Neural progenitor cell (in vitro differentiated cells): ENCODE data around the gene IL1RAPL1. TPM values are rescaled to one million over a fixed set of nuclear protein-coding genes. Genes with fewer than 3 reads are reported as not detected.

Experiments
- DNase-seq: peaks from one replicate; pipeline ENCODE4 v3.0.0-alpha.2; 2016; ENCODE audit warnings: low spot score
- H2AFZ ChIP-seq: fragments of 200-600 bp; sonication (generic); replicated peaks from 2 replicates; pipeline ENCODE4 v1.6.1; 2016; ENCODE audit warnings: antibody characterized with exemption
- H3F3A ChIP-seq: fragments of 200-600 bp; sonication (generic); 2 replicates; pipeline ENCODE4 v1.6.1; 2016; ENCODE audit warnings: antibody characterized with exemption, low read depth
- H3K27ac ChIP-seq: fragments of 200-600 bp; sonication (generic); 2 replicates; pipeline ENCODE4 v1.5.1; 2016; ENCODE audit warnings: mild to moderate bottlenecking
- H3K27me3 ChIP-seq: fragments of 200-600 bp; sonication (generic); 2 replicates; pipeline ENCODE4 v1.6.1; 2016; ENCODE audit warnings: mild to moderate bottlenecking, moderate library complexity
- H3K36me3 ChIP-seq: fragments of 200-600 bp; sonication (generic); 2 replicates; pipeline ENCODE4 v1.5.1; 2016
- H3K4me1 ChIP-seq: fragments of 200-600 bp; sonication (generic); 2 replicates; pipeline ENCODE4 v1.6.1; 2016; ENCODE audit warnings: mixed run types
- H3K4me2 ChIP-seq: fragments of 200-600 bp; sonication (generic); 2 replicates; pipeline ENCODE4 v1.6.1; 2016
- H3K4me3 ChIP-seq: fragments of 200-600 bp; sonication (generic); 2 replicates; pipeline ENCODE4 v1.5.1; 2016
- H3K79me2 ChIP-seq: fragments of 200-600 bp; sonication (generic); 2 replicates; pipeline ENCODE4 v1.6.1; 2016; ENCODE audit warnings: low read depth
- H3K9ac ChIP-seq: fragments of 200-600 bp; sonication (generic); 2 replicates; pipeline ENCODE4 v1.6.1; 2016
- H3K9me3 ChIP-seq: fragments of 200-600 bp; sonication (generic); 2 replicates; pipeline ENCODE4 v1.5.1; 2016; ENCODE audit warnings: low read depth
- H4K20me1 ChIP-seq: fragments of 200-600 bp; sonication (generic); 2 replicates; pipeline ENCODE4 v1.6.1; 2016; ENCODE audit warnings: low read depth
- H3K27ac Mint-ChIP-seq: 3 replicates; pipeline ENCODE4 v1.8.0; 2021; ENCODE audit warnings: mixed read lengths
- H3K27me3 Mint-ChIP-seq: 2 replicates; pipeline ENCODE4 v1.8.0; 2022; ENCODE audit warnings: low read depth, mild to moderate bottlenecking, inconsistent platforms, moderate library complexity, mixed read lengths; ENCODE audit not compliant: insufficient read depth
- H3K36me3 Mint-ChIP-seq: 3 replicates; pipeline ENCODE4 v1.8.0; 2021; ENCODE audit warnings: mixed read lengths
- H3K4me1 Mint-ChIP-seq: 3 replicates; pipeline ENCODE4 v1.8.0; 2021; ENCODE audit warnings: mixed read lengths
- H3K4me3 Mint-ChIP-seq: 3 replicates; pipeline ENCODE4 v1.8.0; 2021; ENCODE audit warnings: mild to moderate bottlenecking, moderate library complexity, mixed read lengths
- H3K9me3 Mint-ChIP-seq: 3 replicates; pipeline ENCODE4 v1.8.0; 2020; ENCODE audit warnings: mixed read lengths
- EZH2 ChIP-seq: fragments of 200-600 bp; sonication (generic); IDR thresholded peaks from 2 replicates; pipeline ENCODE4 v1.6.1; 2017; ENCODE audit warnings: antibody characterized with exemption, mild to moderate bottlenecking, moderate library complexity
- EZH2phosphoT487 ChIP-seq: fragments of 200-600 bp; sonication (generic); IDR thresholded peaks from 2 replicates; pipeline ENCODE4 v1.6.1; 2017; ENCODE audit warnings: antibody characterized with exemption
- total RNA-seq: library from RNA; depleted of rRNA; stranded (reverse); fragments of >200 nt; gene quantifications from 2 replicates; pipeline ENCODE4 v1.2.3, GENCODE V29; 2015; ENCODE audit warnings: low replicate concordance
- TF ChIP-seq, protein P1 (sequence below): fragments of 200-600 bp; sonication (generic); IDR thresholded peaks from 2 replicates; pipeline ENCODE4 v1.5.1; 2017; ENCODE audit warnings: antibody characterized with exemption, mild to moderate bottlenecking

The IL1RAPL1 gene
- total RNA-seq, 1 donor from 2014 or later = 13.4 TPM

DNA sequence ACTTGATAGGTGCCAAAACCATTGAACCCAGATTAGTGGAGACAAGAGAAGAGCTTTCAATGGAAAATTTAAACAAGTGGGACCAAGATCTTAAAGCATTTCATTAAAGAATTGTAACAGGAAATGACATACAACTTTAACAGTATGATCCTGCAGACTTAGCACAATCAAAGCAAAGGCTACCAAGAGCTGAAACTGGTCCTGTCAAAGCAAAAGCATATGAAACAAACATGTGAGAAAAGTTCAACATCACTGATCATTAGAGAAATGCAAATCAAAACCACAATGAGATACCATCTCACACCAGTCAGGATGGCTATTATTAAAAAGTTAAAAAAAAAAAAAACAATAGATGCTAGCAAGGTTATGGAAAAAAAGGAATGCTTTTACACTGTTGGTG lies 425.6 kb downstream of the IL1RAPL1 start:
- Histone ChIP-seq H3K9me3 (peaks cover 9% of the 10 kb centered on the region), H4K20me1 (no peaks in the 10 kb centered on the region), H3K9ac (no peak overlapping the region), H3K27me3 (no peaks in the 10 kb centered on the region), H2AFZ (no peak overlapping the region), H3K4me3 (no peak overlapping the region), H3K27ac (no peak overlapping the region), H3K36me3 (no peaks in the 10 kb centered on the region), H3K4me2 (no peak overlapping the region), H3F3A (no peaks in the 10 kb centered on the region), H3K4me1 (no peaks in the 10 kb centered on the region), H3K79me2 (no peaks in the 10 kb centered on the region)
- no peak overlapping the region for H3K27ac Mint-ChIP-seq
- H3K4me3 Mint-ChIP-seq = no peak overlapping the region
- H3K36me3 Mint-ChIP-seq = no peaks in the 10 kb centered on the region
- no peaks in the 10 kb centered on the region for H3K27me3 Mint-ChIP-seq
- no peak for TF ChIP-seq EZH2phosphoT487
- TF ChIP-seq EZH2 = no peak
- TF ChIP-seq, protein P1, sequence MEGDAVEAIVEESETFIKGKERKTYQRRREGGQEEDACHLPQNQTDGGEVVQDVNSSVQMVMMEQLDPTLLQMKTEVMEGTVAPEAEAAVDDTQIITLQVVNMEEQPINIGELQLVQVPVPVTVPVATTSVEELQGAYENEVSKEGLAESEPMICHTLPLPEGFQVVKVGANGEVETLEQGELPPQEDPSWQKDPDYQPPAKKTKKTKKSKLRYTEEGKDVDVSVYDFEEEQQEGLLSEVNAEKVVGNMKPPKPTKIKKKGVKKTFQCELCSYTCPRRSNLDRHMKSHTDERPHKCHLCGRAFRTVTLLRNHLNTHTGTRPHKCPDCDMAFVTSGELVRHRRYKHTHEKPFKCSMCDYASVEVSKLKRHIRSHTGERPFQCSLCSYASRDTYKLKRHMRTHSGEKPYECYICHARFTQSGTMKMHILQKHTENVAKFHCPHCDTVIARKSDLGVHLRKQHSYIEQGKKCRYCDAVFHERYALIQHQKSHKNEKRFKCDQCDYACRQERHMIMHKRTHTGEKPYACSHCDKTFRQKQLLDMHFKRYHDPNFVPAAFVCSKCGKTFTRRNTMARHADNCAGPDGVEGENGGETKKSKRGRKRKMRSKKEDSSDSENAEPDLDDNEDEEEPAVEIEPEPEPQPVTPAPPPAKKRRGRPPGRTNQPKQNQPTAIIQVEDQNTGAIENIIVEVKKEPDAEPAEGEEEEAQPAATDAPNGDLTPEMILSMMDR = no peak
- no peak for DNase-seq
- peaks cover 5% of the 10 kb centered on the region for H3K9me3 Mint-ChIP-seq
- H3K4me1 Mint-ChIP-seq = no peaks in the 10 kb centered on the region

DNA sequence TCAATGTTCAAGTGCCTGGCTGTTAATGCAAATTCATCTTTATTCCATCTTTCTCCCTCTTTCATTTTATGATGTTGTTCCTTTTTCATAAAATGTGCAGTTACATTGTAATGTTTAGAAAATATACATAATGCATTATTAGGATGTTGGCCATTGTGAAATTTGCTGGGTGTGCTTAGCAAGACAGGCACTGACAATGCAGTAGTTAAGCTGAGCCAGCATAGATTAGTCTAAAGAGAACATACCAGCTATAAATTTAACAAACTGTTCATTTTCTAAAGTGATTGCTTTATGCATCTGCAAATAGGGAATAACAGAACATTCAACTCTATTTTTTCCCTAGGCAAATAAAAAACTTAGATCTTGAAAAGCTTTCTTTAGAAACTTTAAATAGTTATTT lies 436.0 kb downstream of the IL1RAPL1 start:
- H3K9ac ChIP-seq = no peak overlapping the region
- H2AFZ ChIP-seq = no peak overlapping the region
- no peak for DNase-seq
- no peak for TF ChIP-seq EZH2phosphoT487
- no peak for TF ChIP-seq EZH2
- TF ChIP-seq, protein P1 = no peak
- H3K4me3 ChIP-seq = no peak overlapping the region
- H3K4me2 ChIP-seq = no peak overlapping the region
- no peaks in the 10 kb centered on the region for H3K4me1 ChIP-seq
- Mint-ChIP-seq H3K27me3 (no peaks in the 10 kb centered on the region), H3K9me3 (no peaks in the 10 kb centered on the region), H3K4me3 (no peak overlapping the region), H3K27ac (no peak overlapping the region), H3K36me3 (no peaks in the 10 kb centered on the region), H3K4me1 (no peaks in the 10 kb centered on the region)
- H3K79me2 ChIP-seq = no peaks in the 10 kb centered on the region
- H3K27me3 ChIP-seq = no peaks in the 10 kb centered on the region
- H3K9me3 ChIP-seq = peaks cover 2% of the 10 kb centered on the region
- H3F3A ChIP-seq = no peaks in the 10 kb centered on the region
- no peaks in the 10 kb centered on the region for H3K36me3 ChIP-seq
- H4K20me1 ChIP-seq = no peaks in the 10 kb centered on the region
- no peak overlapping the region for H3K27ac ChIP-seq

DNA sequence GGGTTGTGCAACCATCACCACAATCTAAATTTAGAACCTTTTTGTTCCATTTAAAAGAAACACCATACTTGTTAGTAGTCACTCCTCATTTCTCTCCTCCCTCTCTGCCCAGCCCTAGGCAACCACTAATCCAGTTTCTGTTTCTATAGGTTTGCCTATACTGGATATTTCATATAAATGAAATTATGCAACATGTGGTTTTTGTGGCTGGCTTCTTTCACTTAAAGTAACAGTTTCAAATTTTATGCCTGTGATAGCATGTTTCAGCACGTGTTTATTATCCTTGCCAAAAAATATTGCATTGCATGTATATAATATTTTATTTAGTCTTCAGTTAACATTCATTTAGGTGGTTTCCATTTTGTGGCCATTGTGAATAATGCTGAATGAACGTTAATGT lies 437.6 kb downstream of the IL1RAPL1 start:
- no peaks in the 10 kb centered on the region for H3K4me1 Mint-ChIP-seq
- Histone ChIP-seq H3F3A (no peaks in the 10 kb centered on the region), H3K9me3 (peaks cover 5% of the 10 kb centered on the region), H3K9ac (no peak overlapping the region), H3K4me3 (no peak overlapping the region), H3K79me2 (no peaks in the 10 kb centered on the region), H4K20me1 (no peaks in the 10 kb centered on the region), H3K4me2 (no peak overlapping the region), H3K27ac (no peak overlapping the region), H3K4me1 (no peaks in the 10 kb centered on the region), H3K36me3 (no peaks in the 10 kb centered on the region), H3K27me3 (no peaks in the 10 kb centered on the region), H2AFZ (no peak overlapping the region)
- H3K36me3 Mint-ChIP-seq = no peaks in the 10 kb centered on the region
- no peak overlapping the region for H3K27ac Mint-ChIP-seq
- TF ChIP-seq EZH2phosphoT487 (no peak), EZH2 (no peak)
- TF ChIP-seq, protein P1 = no peak
- peaks cover 9% of the 10 kb centered on the region for H3K9me3 Mint-ChIP-seq
- H3K27me3 Mint-ChIP-seq = no peaks in the 10 kb centered on the region
- DNase-seq = no peak
- no peak overlapping the region for H3K4me3 Mint-ChIP-seq
